ENCODE measurements around the gene CACNA1B. TPM values are rescaled to one million over a fixed set of nuclear protein-coding genes. Genes with fewer than 3 reads are reported as not detected.

The CACNA1B gene
- polyA plus RNA-seq, 4 donors = under 0.01 to 0.91 (median 0.18) TPM; not detected in 1

GRCh38 chr9:138119202-138120027 lies 241.8 kb downstream of the CACNA1B start:
- FAIRE-seq (no peak), DNase-seq (no peak)
- no peak overlapping the region for H3K4me3 ChIP-seq (ENCODE audit: low read depth in 1 of 3, low read length in 3 of 3)
- H3K4me1 ChIP-seq (ENCODE audit: control insufficient read depth in 3 of 3, insufficient read depth in 2 of 3, low read depth in 1 of 3, low read length in 2 of 3) = no peaks in the 10 kb centered on the region
- H3K27me3 ChIP-seq (ENCODE audit: control insufficient read depth in 3 of 3, insufficient read depth in 3 of 3, low read length in 3 of 3) = peaks cover 0 to 4% (median 0%) of the 10 kb centered on the region in 3 donors
- H3K9me3 ChIP-seq (ENCODE audit: control insufficient read depth in 2 of 2, insufficient read depth in 1 of 2, low read depth in 1 of 2, low read length in 1 of 2) = peaks cover 0 to 11% of the 10 kb centered on the region in 2 donors
- no peaks in the 10 kb centered on the region for H3K36me3 ChIP-seq (ENCODE audit: control insufficient read depth in 3 of 3, insufficient read depth in 2 of 3, low read depth in 1 of 3, low read length in 3 of 3)
- no peak overlapping the region for H3K27ac ChIP-seq (ENCODE audit: low read depth in 1 of 3, low read length in 2 of 3)
- WGBS, 3 donors = 78 to 87% (median 80%) methylated on average over 25 of the region's 25 CpGs

DNA sequence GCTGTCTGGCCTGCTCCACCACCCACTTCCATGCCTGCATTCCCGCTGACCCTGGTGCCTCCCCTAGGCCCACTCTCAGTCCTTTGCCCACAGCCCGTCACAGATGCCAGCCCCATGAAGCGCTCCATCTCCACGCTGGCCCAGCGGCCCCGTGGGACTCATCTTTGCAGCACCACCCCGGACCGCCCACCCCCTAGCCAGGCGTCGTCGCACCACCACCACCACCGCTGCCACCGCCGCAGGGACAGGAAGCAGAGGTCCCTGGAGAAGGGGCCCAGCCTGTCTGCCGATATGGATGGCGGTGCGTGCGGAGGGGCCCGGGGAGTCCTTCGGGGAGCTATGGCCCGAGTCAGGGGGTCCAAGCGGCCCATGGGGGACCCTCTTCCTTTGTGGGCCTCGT lies 242.5 kb downstream of the CACNA1B start:
- Histone ChIP-seq H3K27me3 (ENCODE audit: control insufficient read depth in 3 of 3, insufficient read depth in 3 of 3, low read length in 3 of 3) (peaks cover 0 to 4% (median 0%) of the 10 kb centered on the region in 3 donors), H3K9me3 (ENCODE audit: control insufficient read depth in 2 of 2, insufficient read depth in 1 of 2, low read depth in 1 of 2, low read length in 1 of 2) (peaks cover 0 to 11% of the 10 kb centered on the region in 2 donors), H3K4me1 (ENCODE audit: control insufficient read depth in 3 of 3, insufficient read depth in 2 of 3, low read depth in 1 of 3, low read length in 2 of 3) (no peaks in the 10 kb centered on the region), H3K36me3 (ENCODE audit: control insufficient read depth in 3 of 3, insufficient read depth in 2 of 3, low read depth in 1 of 3, low read length in 3 of 3) (no peaks in the 10 kb centered on the region), H3K27ac (ENCODE audit: low read depth in 1 of 3, low read length in 2 of 3) (no peak overlapping the region), H3K4me3 (ENCODE audit: low read depth in 1 of 3, low read length in 3 of 3) (no peak overlapping the region)
- 85 to 91% (median 88%) methylated on average over 20 to 23 of the region's 23 CpGs for WGBS, 3 donors
- DNase-seq (no peak), FAIRE-seq (no peak)

- Histone ChIP-seq H3K4me1 (ENCODE audit: control insufficient read depth in 3 of 3, insufficient read depth in 2 of 3, low read depth in 1 of 3, low read length in 2 of 3) (no peaks in the 10 kb centered on the region), H3K9me3 (ENCODE audit: control insufficient read depth in 2 of 2, insufficient read depth in 1 of 2, low read depth in 1 of 2, low read length in 1 of 2) (peaks cover 0 to 11% of the 10 kb centered on the region in 2 donors), H3K4me3 (ENCODE audit: low read depth in 1 of 3, low read length in 3 of 3) (no peak overlapping the region), H3K27me3 (ENCODE audit: control insufficient read depth in 3 of 3, insufficient read depth in 3 of 3, low read length in 3 of 3) (peaks cover 0 to 4% (median 0%) of the 10 kb centered on the region in 3 donors), H3K36me3 (ENCODE audit: control insufficient read depth in 3 of 3, insufficient read depth in 2 of 3, low read depth in 1 of 3, low read length in 3 of 3) (no peaks in the 10 kb centered on the region), H3K27ac (ENCODE audit: low read depth in 1 of 3, low read length in 2 of 3) (no peak overlapping the region)
- FAIRE-seq (no peak), DNase-seq (no peak)
- WGBS, 3 donors = 85 to 91% (median 86%) methylated on average over 27 to 36 of the region's 36 CpGs
These were observed 243.2 kb downstream of the CACNA1B start for GRCh38 chr9:138120511-138121437.

DNA sequence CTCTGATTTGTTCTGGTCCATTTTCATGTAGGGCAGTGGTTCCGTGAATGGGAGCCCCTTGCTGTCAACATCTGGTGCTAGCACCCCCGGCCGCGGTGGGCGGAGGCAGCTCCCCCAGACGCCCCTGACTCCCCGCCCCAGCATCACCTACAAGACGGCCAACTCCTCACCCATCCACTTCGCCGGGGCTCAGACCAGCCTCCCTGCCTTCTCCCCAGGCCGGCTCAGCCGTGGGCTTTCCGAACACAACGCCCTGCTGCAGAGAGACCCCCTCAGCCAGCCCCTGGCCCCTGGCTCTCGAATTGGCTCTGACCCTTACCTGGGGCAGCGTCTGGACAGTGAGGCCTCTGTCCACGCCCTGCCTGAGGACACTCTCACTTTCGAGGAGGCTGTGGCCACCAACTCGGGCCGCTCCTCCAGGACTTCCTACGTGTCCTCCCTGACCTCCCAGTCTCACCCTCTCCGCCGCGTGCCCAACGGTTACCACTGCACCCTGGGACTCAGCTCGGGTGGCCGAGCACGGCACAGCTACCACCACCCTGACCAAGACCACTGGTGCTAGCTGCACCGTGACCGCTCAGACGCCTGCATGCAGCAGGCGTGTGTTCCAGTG lies 244.0 kb downstream of the CACNA1B start:
- no peaks in the 10 kb centered on the region for H3K36me3 ChIP-seq (ENCODE audit: control insufficient read depth in 3 of 3, insufficient read depth in 2 of 3, low read depth in 1 of 3, low read length in 3 of 3)
- FAIRE-seq = no peak
- H3K27me3 ChIP-seq (ENCODE audit: control insufficient read depth in 3 of 3, insufficient read depth in 3 of 3, low read length in 3 of 3) = no peaks in the 10 kb centered on the region
- no peaks in the 10 kb centered on the region for H3K4me1 ChIP-seq (ENCODE audit: control insufficient read depth in 3 of 3, insufficient read depth in 2 of 3, low read depth in 1 of 3, low read length in 2 of 3)
- DNase-seq = no peak
- peaks cover 0 to 11% of the 10 kb centered on the region in 2 donors for H3K9me3 ChIP-seq (ENCODE audit: control insufficient read depth in 2 of 2, insufficient read depth in 1 of 2, low read depth in 1 of 2, low read length in 1 of 2)
- H3K27ac ChIP-seq (ENCODE audit: low read depth in 1 of 3, low read length in 2 of 3) = no peak overlapping the region
- H3K4me3 ChIP-seq (ENCODE audit: low read depth in 1 of 3, low read length in 3 of 3) = no peak overlapping the region
- WGBS, 3 donors = 85 to 92% (median 89%) methylated on average over 32 of the region's 32 CpGs

DNA sequence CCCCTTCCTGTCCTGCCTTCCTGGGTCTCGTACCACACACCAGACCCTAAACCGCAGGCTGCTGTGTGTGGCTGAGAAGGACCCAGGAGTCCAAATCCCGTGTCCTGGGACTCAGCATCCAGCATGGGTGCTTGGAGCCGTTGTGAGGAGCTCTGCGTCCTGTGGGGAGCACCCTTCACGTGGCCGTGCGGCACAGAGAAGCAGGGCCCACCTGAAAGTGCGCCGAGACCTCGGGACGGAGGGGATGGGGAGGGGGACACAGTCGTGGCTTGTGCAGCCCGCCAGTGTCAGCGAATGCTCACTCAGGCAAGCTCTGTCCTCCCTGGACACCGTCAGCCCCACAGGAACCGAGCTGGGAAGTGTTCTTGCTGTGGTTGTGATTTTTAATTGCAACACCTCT lies 244.6 kb downstream of the CACNA1B start:
- Histone ChIP-seq H3K27me3 (ENCODE audit: control insufficient read depth in 3 of 3, insufficient read depth in 3 of 3, low read length in 3 of 3) (no peaks in the 10 kb centered on the region), H3K4me3 (ENCODE audit: low read depth in 1 of 3, low read length in 3 of 3) (no peak overlapping the region), H3K4me1 (ENCODE audit: control insufficient read depth in 3 of 3, insufficient read depth in 2 of 3, low read depth in 1 of 3, low read length in 2 of 3) (no peaks in the 10 kb centered on the region), H3K9me3 (ENCODE audit: control insufficient read depth in 2 of 2, insufficient read depth in 1 of 2, low read depth in 1 of 2, low read length in 1 of 2) (peaks cover 0 to 11% of the 10 kb centered on the region in 2 donors), H3K27ac (ENCODE audit: low read depth in 1 of 3, low read length in 2 of 3) (no peak overlapping the region), H3K36me3 (ENCODE audit: control insufficient read depth in 3 of 3, insufficient read depth in 2 of 3, low read depth in 1 of 3, low read length in 3 of 3) (no peaks in the 10 kb centered on the region)
- DNase-seq (no peak), FAIRE-seq (no peak)
- WGBS, 3 donors = 83 to 84% (median 83%) methylated on average over 17 of the region's 17 CpGs

DNA sequence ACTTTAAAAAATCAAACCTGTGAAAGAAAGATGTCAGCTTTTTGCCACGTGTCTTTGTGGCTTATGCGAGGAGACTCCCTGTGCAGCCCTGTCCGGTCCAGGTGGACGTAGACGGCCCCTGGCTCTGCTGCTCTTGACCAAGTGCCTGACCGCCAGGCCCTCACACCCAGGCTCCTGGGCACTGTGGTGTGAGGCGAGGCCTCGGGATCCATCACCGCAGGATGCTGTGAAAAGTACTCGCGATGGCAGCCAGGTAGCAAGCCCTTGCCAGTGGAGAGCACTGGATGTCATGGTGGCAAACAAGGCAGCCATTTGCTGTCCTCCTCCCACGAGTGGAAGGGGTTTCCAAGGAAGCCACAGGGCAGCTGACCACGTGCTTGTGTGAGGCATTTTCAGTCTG lies 245.1 kb downstream of the CACNA1B start:
- 75 to 78% (median 77%) methylated on average over 13 of the region's 13 CpGs for WGBS, 3 donors
- H3K9me3 ChIP-seq (ENCODE audit: control insufficient read depth in 2 of 2, insufficient read depth in 1 of 2, low read depth in 1 of 2, low read length in 1 of 2) = peaks cover 0 to 11% of the 10 kb centered on the region in 2 donors
- H3K4me1 ChIP-seq (ENCODE audit: control insufficient read depth in 3 of 3, insufficient read depth in 2 of 3, low read depth in 1 of 3, low read length in 2 of 3) = no peaks in the 10 kb centered on the region
- FAIRE-seq (no peak), DNase-seq (no peak)
- no peak overlapping the region for H3K4me3 ChIP-seq (ENCODE audit: low read depth in 1 of 3, low read length in 3 of 3)
- no peaks in the 10 kb centered on the region for H3K27me3 ChIP-seq (ENCODE audit: control insufficient read depth in 3 of 3, insufficient read depth in 3 of 3, low read length in 3 of 3)
- no peak overlapping the region for H3K27ac ChIP-seq (ENCODE audit: low read depth in 1 of 3, low read length in 2 of 3)
- no peaks in the 10 kb centered on the region for H3K36me3 ChIP-seq (ENCODE audit: control insufficient read depth in 3 of 3, insufficient read depth in 2 of 3, low read depth in 1 of 3, low read length in 3 of 3)

- FAIRE-seq (no peak), DNase-seq (no peak)
- Histone ChIP-seq H3K4me3 (ENCODE audit: low read depth in 1 of 3, low read length in 3 of 3) (no peak overlapping the region), H3K36me3 (ENCODE audit: control insufficient read depth in 3 of 3, insufficient read depth in 2 of 3, low read depth in 1 of 3, low read length in 3 of 3) (no peaks in the 10 kb centered on the region), H3K9me3 (ENCODE audit: control insufficient read depth in 2 of 2, insufficient read depth in 1 of 2, low read depth in 1 of 2, low read length in 1 of 2) (peaks cover 0 to 11% of the 10 kb centered on the region in 2 donors), H3K4me1 (ENCODE audit: control insufficient read depth in 3 of 3, insufficient read depth in 2 of 3, low read depth in 1 of 3, low read length in 2 of 3) (no peaks in the 10 kb centered on the region), H3K27ac (ENCODE audit: low read depth in 1 of 3, low read length in 2 of 3) (no peak overlapping the region), H3K27me3 (ENCODE audit: control insufficient read depth in 3 of 3, insufficient read depth in 3 of 3, low read length in 3 of 3) (no peaks in the 10 kb centered on the region)
- WGBS, 3 donors = 78 to 89% (median 80%) methylated on average over 7 of the region's 7 CpGs
These were observed 245.5 kb downstream of the CACNA1B start for GRCh38 chr9:138123086-138123485.
